ENCODE results near the gene CDK5RAP3. TPM values are rescaled to one million over a fixed set of nuclear protein-coding genes. Genes with fewer than 3 reads are reported as not detected.
"Not testable (repeated sequence)": the region's sequence is repeated elsewhere in the genome, so short reads cannot be mapped to it uniquely, and the experiment has no call there.

Gene CDK5RAP3
- total and polyA plus RNA-seq, 2 donors (not counting 3 experiments of a cell fraction or from before 2014, with no cell fraction given), result 109 to 139 TPM

DNA sequence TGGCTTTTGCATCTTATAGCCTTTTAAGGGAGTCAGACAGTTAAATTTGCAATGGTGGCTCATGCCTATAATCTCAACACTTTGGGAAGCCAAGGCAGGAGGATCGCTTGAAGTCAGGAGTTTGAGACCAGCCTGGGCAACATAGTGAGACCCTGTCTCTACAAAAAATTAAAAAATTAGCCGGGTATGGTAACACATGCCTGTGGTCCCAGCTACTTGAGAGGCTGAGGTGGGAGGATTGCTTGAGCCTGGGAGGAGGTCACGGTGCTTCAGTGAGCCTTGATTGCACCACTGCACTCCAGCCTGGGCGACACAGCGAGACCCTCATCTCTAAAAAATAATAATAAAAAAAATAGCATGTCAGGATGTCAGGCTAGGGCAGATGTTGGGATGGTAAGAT is 30.7 kb downstream of the CDK5RAP3 start:
- POLR2A ChIA-PET, result interaction anchor here (0.6 to 0.7 kb wide), 2 partner anchors 15 to 46 kb away, joined by 3 to 4 read pairs; no protein-coding TSS in a partner anchor
- not testable (repeated sequence) for FAIRE-seq

DNA sequence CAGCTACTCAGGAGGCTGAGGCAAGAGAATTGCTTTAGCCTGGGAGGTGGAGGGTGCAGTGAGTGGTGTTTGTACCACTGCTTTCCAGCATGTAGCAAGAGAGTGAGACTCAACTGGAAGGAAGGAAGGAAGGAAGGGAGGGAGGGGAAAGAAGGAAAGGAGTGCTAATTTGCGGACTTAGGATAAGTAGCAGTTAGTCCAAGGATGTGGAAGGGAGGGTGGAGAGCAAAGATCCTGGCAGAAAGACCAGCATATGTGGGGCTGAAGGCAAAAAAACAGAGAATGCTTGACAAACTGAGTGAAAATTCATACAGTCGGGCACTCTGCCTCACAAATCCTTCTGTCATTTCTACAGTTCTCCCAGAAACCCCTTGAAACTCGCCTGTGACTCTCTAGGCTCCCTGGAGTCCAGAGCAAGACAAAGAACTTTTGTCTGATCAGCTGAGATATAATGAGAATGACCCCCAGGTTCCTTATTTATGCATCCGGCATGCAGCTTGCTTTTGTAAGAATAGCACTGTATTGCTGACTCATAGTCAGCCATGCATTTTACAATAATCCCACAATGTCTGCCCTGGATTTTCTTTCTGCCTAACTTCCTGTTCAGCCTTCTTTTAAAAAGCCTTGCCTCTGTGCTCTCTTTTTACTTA is 31.5 kb downstream of the CDK5RAP3 start:
- CTCF ChIA-PET, result interaction anchor here (0.7 to 4.0 kb wide), 7 partner anchors 9 to 56 kb away, joined by 3 to 20 read pairs (median 4); no protein-coding TSS in a partner anchor
- Histone ChIP-seq H4K20me1 (replicated peaks; ENCODE audit: control insufficient read depth, extremely low read depth, insufficient read depth, low read length) (no peaks in the 10 kb centered on the region), H3K4me1 (ENCODE audit: control insufficient read depth, extremely low read depth, insufficient read depth, low read length) (peaks cover 30% of the 10 kb centered on the region), H3K27ac (ENCODE audit: insufficient read depth, low read depth, low read length) (peak overlapping the region; percentile 84), H3K36me3 (ENCODE audit: control insufficient read depth in 2 of 2, extremely low read depth in 1 of 2, insufficient read depth in 2 of 2, low read length in 2 of 2) (no peaks in the 10 kb centered on the region), H3K9me3 (replicated peaks; ENCODE audit: control insufficient read depth, insufficient read depth, low read length) (no peaks in the 10 kb centered on the region), H3K4me3 (replicated peaks in 1 of 3; ENCODE audit: insufficient read depth in 1 of 3, low read depth in 1 of 3, low read length in 3 of 3) (no peak overlapping the region), H3K9me1 (replicated peaks; ENCODE audit: control insufficient read depth, extremely low read depth, insufficient read depth, low read length) (no peaks in the 10 kb centered on the region), H3K27me3 (ENCODE audit: control insufficient read depth in 2 of 2, insufficient read depth in 2 of 2, low read length in 2 of 2) (no peaks in the 10 kb centered on the region), H3K4me2 (ENCODE audit: insufficient read depth, low read length) (peak overlapping the region; percentile 56), H3K79me2 (ENCODE audit: control insufficient read depth, insufficient read depth, low read length) (no peaks in the 10 kb centered on the region), H3K9ac (replicated peaks; ENCODE audit: extremely low read depth, insufficient read depth, low read length) (peak overlapping the region; percentile 83), H2AFZ (ENCODE audit: low read depth, low read length) (peak overlapping the region; percentile 75)
- TSS peak; percentile 85 for BruUV-seq (replicated peaks)
- TF ChIP-seq JUN (IDR thresholded peaks at IDR 0.05; ENCODE audit: borderline replicate concordance, insufficient read depth, insufficient read length, low read depth), result peak; percentile 75
- peak; percentile 73 for TF ChIP-seq POLR2A (IDR thresholded peaks at IDR 0.05; ENCODE audit: low read depth, low read length)
- peak; percentile 52 for TF ChIP-seq GATA2 (IDR thresholded peaks at IDR 0.05; ENCODE audit: insufficient read depth, insufficient read length, low read depth, low read length)
- no peak for TF ChIP-seq MYC (IDR thresholded peaks at IDR 0.05; ENCODE audit: low read depth, low read length)
- TF ChIP-seq FOS (IDR thresholded peaks at IDR 0.05; ENCODE audit: borderline replicate concordance, insufficient read depth, low read length), result peak; percentile 89
- peak; percentile 63 for TF ChIP-seq POLR2AphosphoS5 (IDR thresholded peaks at IDR 0.05; ENCODE audit: insufficient read depth, low read depth, low read length)
- TF ChIP-seq, protein P1, sequence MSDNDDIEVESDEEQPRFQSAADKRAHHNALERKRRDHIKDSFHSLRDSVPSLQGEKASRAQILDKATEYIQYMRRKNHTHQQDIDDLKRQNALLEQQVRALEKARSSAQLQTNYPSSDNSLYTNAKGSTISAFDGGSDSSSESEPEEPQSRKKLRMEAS (IDR thresholded peaks at IDR 0.05; ENCODE audit: insufficient read depth, insufficient read length), result no peak
- intact Hi-C loops (cut with micrococcal nuclease) (loop anchor here (2.0 kb wide), 1 partner anchor 16 kb away; no protein-coding TSS in a partner anchor), dilution Hi-C loops (cut with MboI; ENCODE audit: extremely low pct_ligation_motif_present, low sequenced_read_pairs) (no loop called here)
- POLR2A ChIA-PET, result interaction anchor here (0.9 kb wide), 1 partner anchor 9 kb away, joined by 5 read pairs; no protein-coding TSS in a partner anchor
- DNase-seq (ENCODE audit: low read depth, low spot score), result peak; percentile 85
- FAIRE-seq, result peak; percentile 95

More for the DNA sequence above, 30.7 kb downstream of the CDK5RAP3 start:
- H3K36me3 ChIP-seq (ENCODE audit: control insufficient read depth in 2 of 2, extremely low read depth in 1 of 2, insufficient read depth in 2 of 2, low read length in 2 of 2); H3K9ac ChIP-seq (replicated peaks; ENCODE audit: extremely low read depth, insufficient read depth, low read length); H3K9me3 ChIP-seq (replicated peaks; ENCODE audit: control insufficient read depth, insufficient read depth, low read length); H3K27me3 ChIP-seq (ENCODE audit: control insufficient read depth in 2 of 2, insufficient read depth in 2 of 2, low read length in 2 of 2); DNase-seq (ENCODE audit: low read depth, low spot score); BruUV-seq (replicated peaks); H3K4me2 ChIP-seq (ENCODE audit: insufficient read depth, low read length); H4K20me1 ChIP-seq (replicated peaks; ENCODE audit: control insufficient read depth, extremely low read depth, insufficient read depth, low read length); H2AFZ ChIP-seq (ENCODE audit: low read depth, low read length); dilution Hi-C loops (cut with MboI; ENCODE audit: extremely low pct_ligation_motif_present, low sequenced_read_pairs); H3K9me1 ChIP-seq (replicated peaks; ENCODE audit: control insufficient read depth, extremely low read depth, insufficient read depth, low read length); H3K79me2 ChIP-seq (ENCODE audit: control insufficient read depth, insufficient read depth, low read length); H3K4me3 ChIP-seq (replicated peaks in 1 of 3; ENCODE audit: insufficient read depth in 1 of 3, low read depth in 1 of 3, low read length in 3 of 3): not testable (repeated sequence)
- peaks cover 30% of the 10 kb centered on the region for H3K4me1 ChIP-seq (ENCODE audit: control insufficient read depth, extremely low read depth, insufficient read depth, low read length)
- intact Hi-C loops (cut with micrococcal nuclease), result loop anchor here (2.0 kb wide), 1 partner anchor 17 kb away; no protein-coding TSS in a partner anchor
- CTCF ChIA-PET, result interaction anchor here (1.0 to 4.0 kb wide), 4 partner anchors 10 to 22 kb away, joined by 3 to 20 read pairs (median 8); no protein-coding TSS in a partner anchor
- H3K27ac ChIP-seq (ENCODE audit: insufficient read depth, low read depth, low read length), result peak overlapping the region; percentile 84
